DMS153 (cell line): ENCODE results near the gene SUV39H1.
"Not testable (repeated sequence)": the region's sequence is repeated elsewhere in the genome, so short reads cannot be mapped to it uniquely, and the experiment has no call there.

ENCODE experiments used
- DNase-seq: peaks from one replicate; lab custom pipeline; 2025; lab: John Stamatoyannopoulos, UW

The SUV39H1 gene

DNA sequence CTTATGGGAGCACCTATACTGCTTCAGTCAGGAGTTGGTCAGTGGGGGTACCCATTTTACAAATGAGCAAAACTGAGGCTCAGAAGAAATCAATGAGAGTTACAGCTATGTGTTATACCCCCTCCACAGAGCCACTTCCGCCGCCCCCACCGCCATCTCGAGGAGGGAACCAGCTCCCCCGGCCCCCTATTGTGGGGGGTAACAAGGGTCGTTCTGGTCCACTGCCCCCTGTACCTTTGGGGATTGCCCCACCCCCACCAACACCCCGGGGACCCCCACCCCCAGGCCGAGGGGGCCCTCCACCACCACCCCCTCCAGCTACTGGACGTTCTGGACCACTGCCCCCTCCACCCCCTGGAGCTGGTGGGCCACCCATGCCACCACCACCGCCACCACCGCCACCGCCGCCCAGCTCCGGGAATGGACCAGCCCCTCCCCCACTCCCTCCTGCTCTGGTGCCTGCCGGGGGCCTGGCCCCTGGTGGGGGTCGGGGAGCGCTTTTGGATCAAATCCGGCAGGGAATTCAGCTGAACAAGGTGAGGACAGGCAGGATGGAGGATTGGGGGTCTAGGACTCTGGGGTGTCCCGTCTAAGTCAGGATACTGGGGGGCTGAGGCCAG, 7.9 kb upstream of the SUV39H1 start:
- no peak for DNase-seq

DNA sequence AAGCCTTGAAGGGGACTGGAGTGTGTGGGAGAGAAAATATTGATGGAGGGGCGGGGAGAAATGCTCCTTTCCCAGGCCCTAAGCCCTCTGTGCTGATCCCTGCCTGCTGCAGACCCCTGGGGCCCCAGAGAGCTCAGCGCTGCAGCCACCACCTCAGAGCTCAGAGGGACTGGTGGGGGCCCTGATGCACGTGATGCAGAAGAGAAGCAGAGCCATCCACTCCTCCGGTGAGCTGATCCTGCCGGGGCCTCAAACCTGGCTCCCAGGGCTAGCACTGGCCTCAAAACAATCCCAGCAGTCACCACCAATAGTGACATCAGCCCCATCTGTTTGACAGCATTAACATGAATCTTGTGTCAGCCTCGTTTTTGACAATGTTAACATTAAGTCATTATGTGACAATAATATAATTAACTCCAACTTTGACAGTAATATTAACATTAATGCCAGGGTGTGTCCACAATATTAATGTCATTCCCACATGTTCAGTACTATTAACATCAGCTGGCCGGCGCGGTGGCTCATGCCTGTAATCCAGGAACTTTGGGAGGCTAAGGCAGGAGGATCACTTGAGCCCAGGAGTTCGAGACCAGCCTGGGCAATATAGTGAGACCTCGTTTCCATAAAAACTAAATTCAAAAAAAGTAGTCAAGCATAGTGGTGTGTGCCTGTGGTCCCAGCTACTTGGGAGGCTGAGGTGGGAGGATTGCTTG, 7.2 kb upstream of the SUV39H1 start:
- DNase-seq: no peak

DNA sequence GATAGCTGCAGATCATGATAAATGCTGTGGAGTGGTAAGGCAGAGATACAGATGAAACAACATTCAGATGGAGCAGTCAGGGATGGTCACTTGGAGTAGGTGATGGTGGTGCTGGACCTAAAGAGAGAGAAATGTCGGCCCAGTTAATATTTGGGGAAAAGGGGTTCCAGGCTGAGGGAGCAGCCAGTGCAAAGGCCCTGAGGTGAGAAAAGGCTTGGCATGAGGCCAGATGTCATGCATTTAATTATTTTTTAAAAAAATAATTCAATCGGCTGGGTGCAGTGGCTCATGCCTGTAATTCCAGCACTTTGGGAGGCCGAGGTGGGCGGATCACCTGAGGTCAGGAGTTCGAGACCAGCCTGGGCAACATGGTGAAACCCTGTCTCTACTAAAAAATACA, 4.8 kb upstream of the SUV39H1 start:
- DNase-seq: not testable (repeated sequence)

DNA sequence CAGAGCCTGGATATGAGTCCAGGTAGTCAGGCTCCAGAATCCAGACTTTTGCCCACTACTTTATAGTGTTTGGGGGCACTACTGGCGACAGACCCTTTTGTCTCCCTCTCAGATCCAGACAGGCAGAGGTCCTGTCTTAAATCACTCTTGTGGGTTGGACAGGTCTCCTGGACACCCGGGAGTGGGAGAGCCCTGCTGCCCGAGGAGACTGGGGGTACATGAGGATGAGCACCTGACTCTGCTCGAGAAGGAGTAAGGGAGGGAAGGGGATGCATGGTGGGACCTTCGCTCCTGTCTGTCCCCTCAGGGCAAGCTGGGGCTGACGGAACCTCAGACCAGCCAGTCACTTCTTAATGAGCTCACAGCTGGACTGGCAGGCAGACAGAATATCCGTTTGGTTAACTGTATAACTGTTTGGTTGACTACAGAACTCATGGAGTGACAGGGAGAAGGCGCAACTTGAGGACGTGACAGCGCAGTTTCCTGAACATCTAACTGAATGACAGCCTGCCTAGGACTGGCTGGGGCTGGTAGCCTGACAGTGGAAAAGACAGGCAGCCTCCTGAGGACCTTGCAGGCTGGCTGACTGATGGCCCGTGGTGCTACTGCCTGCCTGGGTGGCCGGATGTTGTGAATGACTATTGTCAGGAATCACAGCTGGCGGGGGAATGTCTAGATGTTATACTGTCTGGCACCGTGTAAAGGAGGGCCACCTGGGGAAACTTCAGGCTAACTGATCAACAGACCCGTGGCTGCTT, 1.6 kb upstream of the SUV39H1 start:
- DNase-seq: no peak

DNA sequence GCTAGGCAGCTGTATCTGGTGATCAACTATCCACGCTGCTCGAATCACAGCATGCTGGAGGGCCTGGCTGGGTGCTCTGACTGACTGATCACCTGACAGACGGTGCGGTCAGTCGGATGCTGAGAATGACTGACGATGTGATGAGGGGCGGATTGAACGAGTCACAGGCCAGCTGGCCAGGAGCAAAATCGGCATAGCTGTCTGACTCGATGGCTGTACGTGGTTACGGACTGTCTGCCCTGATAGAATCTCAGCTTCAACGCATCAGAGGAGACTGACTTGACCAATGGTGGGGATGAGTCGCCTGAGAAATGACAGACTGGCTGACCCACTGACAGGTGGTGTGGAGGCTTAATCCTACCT, 1.0 kb upstream of the SUV39H1 start:
- no peak for DNase-seq

- no peak for DNase-seq
Measured at GRCh38 chrX:48695925-48696300, 621 bp upstream of the SUV39H1 start.

DNA sequence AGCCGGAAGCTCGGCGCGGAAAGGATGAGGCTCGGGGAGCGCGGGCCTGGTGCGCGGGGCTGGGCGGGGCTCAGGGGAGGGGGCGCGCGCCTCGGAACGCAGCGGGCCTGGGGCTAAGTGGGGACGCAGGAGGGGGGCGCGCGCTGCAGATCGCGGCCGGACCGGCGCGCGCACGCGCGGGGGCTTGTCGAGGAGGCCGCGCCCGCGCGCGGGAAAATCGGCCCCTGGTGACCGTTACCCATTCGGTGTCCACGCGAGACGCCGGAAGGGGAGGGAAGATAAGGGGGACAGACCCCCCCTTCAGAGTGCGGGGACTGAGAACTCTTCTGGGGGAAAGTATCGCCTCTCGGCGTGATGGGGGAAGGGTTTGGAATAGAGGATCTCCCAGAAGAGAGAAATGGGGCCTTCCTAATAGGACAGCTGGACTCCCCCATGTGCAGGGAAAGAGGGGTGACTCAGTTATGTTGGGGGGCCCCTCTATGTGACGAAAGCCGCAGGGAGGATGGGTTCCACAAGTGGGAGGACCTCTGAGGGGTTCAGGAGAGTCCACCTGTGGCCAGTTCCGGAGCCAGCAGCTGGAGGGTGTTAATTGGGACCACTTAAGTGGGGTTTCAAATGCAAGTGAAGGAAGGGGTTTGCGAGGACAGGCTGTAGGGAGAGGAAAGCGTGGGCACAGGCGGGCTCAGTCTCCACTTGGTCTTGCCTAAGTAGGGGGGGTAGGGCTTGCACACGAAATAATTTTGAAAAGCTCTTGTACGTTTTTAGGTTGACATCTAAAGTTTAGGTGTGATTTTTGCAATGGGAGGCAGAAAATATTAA, 584 bp downstream of the SUV39H1 start:
- DNase-seq: no peak

- DNase-seq: no peak
Measured at GRCh38 chrX:48698306-48698705, 1.8 kb downstream of the SUV39H1 start.

- DNase-seq: no peak
Measured at GRCh38 chrX:48700246-48700645, 3.7 kb downstream of the SUV39H1 start.

- no peak for DNase-seq
Measured at GRCh38 chrX:48700951-48701653, 4.6 kb downstream of the SUV39H1 start.

DNA sequence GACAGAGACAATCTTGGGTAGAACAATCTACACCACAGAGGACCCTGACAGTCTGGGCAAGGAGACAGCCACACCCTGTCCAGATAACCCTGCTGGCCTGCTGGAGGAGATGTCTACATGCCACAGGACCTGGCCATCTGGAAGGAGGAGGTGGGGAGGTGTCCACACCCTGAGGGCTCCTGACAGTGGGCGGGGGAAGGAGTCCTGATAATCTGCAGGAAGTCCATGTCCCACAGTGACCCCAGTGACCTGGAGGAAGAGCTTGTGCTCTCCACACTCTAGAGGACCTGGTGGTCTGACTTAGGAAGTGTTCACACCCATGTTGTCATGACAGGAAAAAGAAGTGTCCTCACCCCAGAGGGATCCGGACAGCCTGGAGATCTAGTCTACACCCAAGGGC, 5.5 kb downstream of the SUV39H1 start:
- no peak for DNase-seq

GRCh38 chrX:48702716-48703115, 6.2 kb downstream of the SUV39H1 start:
- no peak for DNase-seq

DNA sequence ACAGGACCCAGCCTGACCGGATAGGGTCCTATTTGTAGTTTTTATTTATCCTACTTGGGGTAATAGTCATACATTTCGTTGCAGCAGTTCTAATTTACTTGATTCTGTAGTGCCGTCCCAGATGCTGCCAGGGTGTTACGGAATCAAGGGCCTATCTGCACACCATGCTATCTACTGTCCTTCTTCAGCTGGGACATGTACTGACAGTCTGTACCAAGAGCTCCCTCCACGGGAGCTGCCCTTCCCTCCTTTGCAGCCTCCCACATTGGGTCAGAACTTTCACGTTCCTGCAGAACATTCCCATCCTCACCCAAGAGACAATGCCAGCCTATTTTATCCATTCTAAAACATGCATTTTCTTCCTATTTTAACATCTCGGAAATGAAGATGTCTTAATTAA, 6.7 kb downstream of the SUV39H1 start:
- DNase-seq: no peak

GRCh38 chrX:48703642-48704481, 7.3 kb downstream of the SUV39H1 start:
- no peak for DNase-seq

DNA sequence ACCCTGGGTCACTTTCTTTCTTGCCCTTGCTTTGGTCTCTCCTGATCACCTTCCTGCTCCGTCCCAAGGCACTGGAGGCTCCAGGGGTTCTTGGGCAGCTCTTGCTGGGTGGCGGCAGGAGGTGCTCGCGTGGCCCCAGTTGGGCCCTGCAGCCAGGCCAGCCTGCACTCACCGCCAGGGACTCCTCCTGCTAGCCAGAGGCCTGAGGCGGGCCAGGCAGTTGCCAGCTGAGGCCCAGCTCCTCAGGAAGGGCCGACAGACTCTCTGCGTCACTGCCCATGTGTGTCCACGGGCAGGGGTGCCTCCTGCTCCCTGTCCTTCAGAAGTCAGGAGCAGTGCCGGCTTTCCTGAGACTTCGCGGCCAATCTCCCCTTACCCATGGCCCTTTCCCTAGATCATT, 9.3 kb downstream of the SUV39H1 start:
- DNase-seq: no peak

DNA sequence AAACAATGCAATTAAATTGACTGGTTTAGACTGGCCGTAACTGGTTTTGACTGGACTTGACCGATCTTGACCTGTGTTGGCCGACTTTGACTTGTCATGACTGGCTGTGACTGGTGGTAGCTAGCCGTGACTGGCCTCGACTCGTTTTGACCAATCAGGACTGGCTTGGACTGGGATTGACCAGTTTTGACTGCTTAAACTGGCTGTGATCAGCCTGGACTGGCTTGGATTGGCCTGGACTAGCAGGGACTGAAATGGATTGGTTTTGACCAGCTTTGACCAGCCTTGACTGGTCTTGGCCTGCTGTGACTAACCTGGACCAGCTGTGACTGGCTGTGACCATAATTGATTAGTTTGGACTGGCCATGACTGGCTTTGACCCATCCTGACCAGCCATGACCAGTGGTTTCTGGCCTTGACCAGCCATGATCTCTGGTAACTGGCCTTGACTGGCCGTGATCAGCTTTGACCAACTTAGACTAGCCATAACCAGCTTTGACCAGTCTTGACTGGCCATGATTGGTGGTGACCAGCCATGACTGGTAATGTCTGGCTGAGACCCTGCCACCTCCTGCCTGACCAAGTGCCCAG, 13.1 kb downstream of the SUV39H1 start:
- DNase-seq: no peak

DNA sequence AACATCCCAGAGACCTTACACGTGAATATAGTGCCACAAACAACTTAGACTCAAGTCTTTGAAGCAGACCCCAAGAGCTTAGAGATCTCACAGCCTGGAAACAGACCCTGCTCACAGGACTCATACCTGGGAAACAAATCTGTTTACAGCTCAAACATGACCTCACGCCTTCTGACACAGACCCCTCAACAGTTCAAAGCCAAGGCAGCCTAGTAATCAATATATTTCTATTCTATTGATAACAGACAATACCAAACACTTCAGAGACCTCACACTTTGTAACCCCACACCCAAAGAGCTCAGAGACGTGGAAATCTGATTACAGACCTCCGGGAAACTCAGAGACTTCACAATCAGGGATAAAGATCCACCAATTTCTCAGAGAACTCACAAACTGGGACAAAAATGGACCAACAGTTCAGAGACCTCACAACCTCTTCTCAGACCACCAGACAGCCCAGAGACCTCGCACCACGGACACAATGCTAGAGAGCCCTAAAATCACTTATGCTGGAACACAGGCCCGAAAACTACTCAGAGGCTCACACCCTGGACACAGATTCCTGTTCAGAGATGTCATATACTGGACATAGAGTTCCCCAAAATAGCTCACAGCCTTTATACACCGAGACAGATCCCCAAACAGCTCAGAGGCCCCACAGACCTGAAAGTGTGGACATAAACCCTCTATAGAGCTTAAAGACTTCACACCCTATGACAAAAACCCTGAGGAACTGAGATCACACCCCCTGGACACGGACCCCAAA, 14.8 kb downstream of the SUV39H1 start:
- DNase-seq: no peak

- DNase-seq: no peak
Measured at GRCh38 chrX:48711929-48712505, 15.5 kb downstream of the SUV39H1 start.

- no peak for DNase-seq
Measured at GRCh38 chrX:48713847-48714246, 17.3 kb downstream of the SUV39H1 start.
